Epithelial cell of prostate (primary cell): ENCODE results near the gene THADA.
"Not testable (repeated sequence)": the region's sequence is repeated elsewhere in the genome, so short reads cannot be mapped to it uniquely, and the experiment has no call there.

Experiments used
- DNase-seq: peaks from one replicate; pipeline ENCODE4 v3.0.0-alpha.2; 2011; ENCODE audit warnings: low read depth, low spot score
- H3K27ac ChIP-seq: fragments of 450-650 bp; 2 replicates; pipeline ENCODE4 v1.5.1; 2017; ENCODE audit warnings: mild to moderate bottlenecking

Gene THADA

DNA sequence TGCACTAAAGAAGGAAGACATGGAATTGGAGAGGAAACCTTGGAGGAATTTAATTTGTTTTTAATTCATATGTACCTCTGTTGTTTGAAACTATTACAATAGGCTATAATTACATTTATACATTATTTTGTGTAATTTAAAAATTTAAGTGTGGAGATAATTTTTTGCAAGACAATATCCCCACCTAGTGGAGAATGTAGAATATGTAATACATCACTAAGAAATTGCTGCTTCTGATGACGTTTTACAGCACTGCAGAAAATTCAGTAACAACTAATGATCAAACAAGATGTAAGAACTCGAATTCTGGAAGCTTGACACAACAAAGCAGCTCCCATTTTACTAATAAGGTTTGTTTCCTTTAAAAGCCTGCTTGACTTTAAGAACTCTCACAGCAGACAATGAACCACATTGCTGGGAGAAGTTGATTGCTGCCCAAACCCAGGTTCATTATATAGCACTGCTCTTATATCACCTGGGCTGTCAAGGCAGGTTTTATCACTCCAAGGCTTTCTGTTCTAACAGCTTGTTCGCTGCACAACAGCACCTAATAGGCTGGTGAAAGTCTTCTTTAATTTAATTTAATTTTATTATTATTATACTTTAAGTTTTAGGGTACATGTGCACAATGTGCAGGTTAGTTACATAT lies 53.4 kb downstream of the THADA start:
- H3K27ac ChIP-seq: peak overlapping the region; percentile 81
- DNase-seq: no peak

DNA sequence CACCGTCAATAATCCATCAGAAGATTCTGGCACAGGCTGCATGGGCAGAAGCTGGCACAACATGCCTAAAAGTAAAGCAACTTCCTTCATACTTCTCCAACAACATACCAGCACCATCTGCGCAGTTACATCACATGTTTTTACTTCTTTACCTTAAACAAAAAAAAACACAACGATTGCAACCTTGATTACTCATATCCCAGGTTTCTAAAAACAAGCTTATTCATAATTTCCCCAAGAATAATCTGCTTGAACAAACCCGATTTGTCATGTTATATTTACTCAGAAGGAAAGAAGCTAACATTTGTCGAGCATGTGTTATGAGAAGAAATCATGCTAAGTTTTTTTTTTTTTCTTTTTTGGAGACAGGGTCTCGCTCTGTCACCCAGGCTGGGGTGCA lies 54.7 kb downstream of the THADA start:
- peak overlapping the region; percentile 81 for H3K27ac ChIP-seq

DNA sequence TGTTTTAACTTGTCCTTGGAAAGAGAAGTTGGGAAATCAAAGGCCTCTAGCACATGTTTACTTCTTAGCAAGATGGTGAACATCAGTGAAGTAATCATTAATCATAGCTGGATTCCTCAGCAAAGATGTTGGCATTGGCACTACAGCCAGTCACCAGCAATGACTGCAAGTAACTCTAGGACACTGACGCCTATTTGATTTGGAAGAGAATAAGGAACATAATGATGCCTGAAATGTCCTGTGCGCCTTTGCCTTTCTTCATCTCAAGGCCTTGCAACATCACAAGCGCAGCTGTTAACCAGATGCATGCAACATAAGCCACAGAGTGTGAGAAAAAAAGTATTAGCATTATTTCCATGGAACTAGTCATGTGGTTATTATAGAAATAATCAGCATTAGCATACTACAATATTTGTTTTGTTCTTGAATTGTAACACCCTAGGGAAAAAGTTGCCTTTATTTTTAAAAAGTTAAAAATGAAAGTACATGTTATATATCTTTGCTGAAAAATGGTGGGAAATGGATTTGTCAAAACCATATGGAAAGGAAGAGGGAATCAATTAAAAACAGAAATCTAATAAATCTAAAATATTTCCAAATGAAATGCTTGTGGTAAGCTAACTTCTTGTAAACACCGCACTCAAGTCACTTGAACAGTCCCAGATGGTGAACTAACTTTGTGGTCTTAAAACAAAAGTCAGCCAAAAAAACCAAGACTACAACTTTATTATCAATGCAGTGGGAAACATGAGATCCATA lies 55.6 kb downstream of the THADA start:
- DNase-seq: peak; percentile 88
- peak overlapping the region; percentile 81 for H3K27ac ChIP-seq

More for the DNA sequence above, 54.7 kb downstream of the THADA start:
- peak; percentile 72 for DNase-seq

GRCh38 chr2:43539436-43539835 lies 56.4 kb downstream of the THADA start:
- H3K27ac ChIP-seq: peak overlapping the region; percentile 81
- no peak for DNase-seq

DNA sequence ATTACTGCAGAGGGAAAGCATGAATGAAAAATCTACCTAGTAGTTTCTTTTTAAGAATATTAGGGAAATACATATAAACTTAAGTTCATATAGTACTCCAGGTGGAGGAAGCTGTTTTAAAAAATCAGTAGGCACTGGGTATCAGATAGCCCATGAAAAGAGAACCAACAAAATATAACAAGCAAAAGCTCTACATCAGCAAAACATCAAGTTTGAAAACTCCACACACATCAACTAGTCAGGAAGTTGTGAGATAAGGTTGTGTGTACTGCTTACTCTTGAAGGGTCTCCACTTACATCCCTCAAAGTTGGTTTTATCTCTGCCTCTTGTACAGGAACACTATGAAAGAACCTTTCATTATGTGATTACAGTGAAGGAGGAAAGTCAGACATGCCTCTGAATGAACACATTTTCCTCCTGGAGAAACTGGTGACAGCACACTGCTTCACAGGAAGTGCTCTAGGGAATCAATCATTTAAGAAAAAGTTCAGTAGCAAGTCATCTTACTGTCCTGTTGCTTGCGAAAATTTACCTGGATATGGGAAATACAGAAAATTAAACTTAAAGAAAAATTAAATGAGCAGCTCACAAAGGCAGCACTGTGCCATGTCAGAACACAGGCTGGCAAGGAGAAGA lies 57.7 kb downstream of the THADA start:
- H3K27ac ChIP-seq: peak overlapping the region; percentile 81
- DNase-seq: no peak

DNA sequence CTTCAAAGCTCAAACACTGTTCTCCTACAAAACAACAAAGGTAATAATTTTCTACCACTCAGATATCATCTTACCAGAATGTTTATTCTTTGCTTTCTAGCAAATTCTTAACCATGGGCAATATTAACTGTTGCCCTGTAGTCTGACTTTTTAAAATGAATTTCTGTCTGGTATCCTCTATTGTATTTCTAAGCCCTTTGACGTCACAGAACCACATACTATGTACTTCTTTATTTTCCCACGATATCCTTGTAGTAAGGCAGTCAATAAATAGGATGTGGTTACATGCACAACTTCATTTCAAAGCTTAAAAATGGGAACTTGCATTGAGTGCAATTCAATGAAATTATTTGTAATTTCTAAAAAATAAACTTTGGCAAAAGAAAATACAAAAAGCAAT lies 58.7 kb downstream of the THADA start:
- no peak for DNase-seq
- no peak overlapping the region for H3K27ac ChIP-seq

DNA sequence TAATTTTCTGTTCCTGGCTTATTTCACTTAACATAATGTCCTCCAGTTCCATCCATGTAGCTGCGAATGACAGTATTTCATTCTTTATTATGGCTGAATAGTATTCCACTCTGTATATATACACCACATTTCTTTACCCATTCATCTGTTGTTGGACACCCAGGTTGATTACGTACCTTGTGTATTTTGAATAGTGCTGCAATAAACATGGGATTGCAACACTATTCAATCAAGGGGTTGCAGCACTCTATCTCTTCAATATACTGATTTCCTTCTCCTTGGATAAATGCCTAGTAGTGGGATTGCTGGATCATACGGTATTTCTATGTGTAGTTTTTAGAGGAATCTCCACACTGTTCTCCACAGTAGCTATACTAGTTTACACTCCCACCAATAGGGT lies 61.3 kb downstream of the THADA start:
- no peak overlapping the region for H3K27ac ChIP-seq
- DNase-seq: no peak

GRCh38 chr2:43532572-43532971 lies 63.3 kb downstream of the THADA start:
- not testable (repeated sequence) for DNase-seq

GRCh38 chr2:43531251-43531650 lies 64.6 kb downstream of the THADA start:
- H3K27ac ChIP-seq: no peak overlapping the region
- DNase-seq: no peak

More at GRCh38 chr2:43532572-43532971, 63.3 kb downstream of the THADA start:
- H3K27ac ChIP-seq: not testable (repeated sequence)

DNA sequence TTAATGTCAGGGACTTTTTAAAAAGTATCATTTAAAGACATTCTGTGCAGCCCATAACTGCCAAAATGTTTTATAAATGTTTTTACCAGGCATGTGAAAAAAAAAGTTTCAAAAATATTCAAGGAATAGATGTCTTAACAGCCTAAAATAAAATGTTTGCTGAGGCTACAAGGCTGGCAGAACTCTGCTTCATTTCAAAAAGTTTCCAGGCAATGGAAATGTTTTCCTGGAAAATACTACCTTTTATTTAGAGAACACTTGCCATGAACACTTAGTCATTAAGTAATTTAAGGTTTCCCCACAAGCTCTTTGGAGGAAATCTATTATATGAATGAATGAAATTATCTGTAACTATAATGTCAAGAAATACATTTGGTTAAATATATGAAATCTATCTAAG lies 68.8 kb downstream of the THADA start:
- no peak for DNase-seq
- H3K27ac ChIP-seq: no peak overlapping the region

DNA sequence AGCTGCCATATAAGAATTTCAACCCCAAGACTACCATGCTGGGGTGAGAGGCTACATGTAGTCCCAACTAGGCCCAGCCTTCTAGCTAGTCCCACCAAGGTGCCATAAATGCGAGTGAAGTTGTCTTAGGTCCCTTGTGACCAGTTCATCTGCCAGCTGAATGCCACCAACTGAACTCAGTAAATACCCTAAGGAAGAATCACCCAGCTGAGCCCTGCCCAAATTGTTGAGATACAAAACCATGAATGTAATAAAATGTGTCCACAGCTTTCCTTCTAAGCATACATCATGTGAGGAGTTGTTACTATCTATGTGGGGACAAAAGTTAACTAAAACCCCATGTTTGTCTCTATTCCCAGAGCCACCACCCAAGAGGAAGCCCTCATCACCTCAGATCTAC lies 70.3 kb downstream of the THADA start:
- DNase-seq: no peak
- H3K27ac ChIP-seq: no peak overlapping the region

DNA sequence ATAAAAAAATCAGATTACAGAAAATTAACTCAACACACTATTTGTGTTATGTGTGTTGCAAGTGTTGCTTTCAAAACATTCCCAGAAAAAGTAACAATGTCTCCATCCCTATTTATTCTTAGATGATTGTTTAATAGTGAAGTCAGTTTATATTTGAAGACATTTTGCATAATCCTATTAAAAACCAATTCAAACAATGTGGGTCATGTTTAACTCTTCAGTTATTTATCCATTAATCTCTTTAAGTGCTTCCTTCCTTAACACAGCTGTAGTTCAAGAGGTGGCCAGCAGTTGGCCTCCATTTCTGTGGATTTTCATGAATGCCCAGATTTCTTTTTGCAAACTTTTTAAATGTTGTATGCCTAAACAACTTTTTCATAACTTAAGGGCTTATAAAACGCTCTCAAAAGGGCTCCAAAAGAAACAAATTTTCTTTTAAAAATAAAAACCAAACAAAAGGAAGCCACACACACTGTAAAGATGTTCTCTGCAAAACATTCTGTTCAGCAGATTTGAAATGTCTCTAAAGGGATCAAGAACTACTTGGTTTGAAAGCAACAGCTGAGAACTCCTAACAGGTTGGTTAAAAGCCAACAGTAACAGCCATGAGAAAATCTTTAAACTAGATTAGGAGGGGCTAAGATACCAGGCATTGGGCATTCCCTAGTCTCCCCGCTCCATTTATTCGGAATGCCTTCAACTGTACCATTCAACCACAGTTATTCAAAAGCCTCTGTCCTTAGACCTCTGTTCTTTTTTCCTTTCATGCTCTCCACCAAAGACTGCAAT lies 71.5 kb downstream of the THADA start:
- H3K27ac ChIP-seq: no peak overlapping the region
- no peak for DNase-seq

- H3K27ac ChIP-seq: no peak overlapping the region
- no peak for DNase-seq
These were observed 73.7 kb downstream of the THADA start for GRCh38 chr2:43522177-43522576.

DNA sequence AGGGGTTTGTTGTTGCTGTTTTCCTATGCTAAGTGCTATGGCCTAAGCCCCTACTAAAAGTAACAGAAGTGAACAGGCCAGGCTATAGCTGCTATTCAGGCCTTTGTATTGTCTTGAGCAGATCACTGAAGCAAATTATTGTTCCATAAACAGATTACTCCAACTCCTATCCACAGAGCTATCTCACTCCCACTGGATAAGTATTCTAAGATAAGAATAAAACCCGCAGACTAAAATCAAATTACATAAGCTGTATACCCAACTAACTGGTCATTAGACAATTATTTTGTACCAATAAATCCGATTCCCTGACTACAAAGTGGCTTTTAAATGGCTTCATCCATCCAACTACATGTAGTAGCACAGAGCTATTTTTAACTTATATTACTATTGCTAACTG lies 74.3 kb downstream of the THADA start:
- DNase-seq: no peak
- no peak overlapping the region for H3K27ac ChIP-seq

- DNase-seq: no peak
- peak overlapping the region; percentile 81 for H3K27ac ChIP-seq
These were observed 74.9 kb downstream of the THADA start for GRCh38 chr2:43520919-43521318.

DNA sequence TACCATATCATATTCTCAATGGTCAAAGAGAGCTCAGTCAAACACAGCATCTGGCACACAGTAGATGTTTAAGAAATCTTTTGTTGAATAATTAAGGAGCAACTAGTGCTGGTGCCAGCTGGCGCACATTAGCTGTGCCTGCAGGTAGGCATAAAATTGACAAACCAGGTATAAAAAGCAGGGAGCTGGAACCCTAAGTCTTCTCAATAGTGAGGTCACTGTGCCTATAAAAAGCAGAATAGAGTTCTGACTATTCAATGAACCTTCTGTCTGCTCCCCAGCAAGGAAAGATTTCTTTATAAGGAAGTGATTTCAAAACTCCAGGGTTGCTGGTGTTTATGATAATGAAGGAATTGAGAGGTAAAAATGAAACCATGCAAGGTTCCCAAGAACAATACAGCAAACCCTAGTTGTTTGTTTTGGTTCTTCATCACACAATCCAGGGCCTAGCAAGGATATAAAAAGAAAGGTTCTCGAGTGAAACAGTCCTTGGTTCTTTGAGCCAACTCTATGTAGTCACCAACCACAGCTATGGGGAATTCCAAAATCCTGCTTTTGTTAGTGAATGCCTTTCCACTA lies 76.1 kb downstream of the THADA start:
- H3K27ac ChIP-seq: peak overlapping the region; percentile 81
- peak; percentile 89 for DNase-seq

DNA sequence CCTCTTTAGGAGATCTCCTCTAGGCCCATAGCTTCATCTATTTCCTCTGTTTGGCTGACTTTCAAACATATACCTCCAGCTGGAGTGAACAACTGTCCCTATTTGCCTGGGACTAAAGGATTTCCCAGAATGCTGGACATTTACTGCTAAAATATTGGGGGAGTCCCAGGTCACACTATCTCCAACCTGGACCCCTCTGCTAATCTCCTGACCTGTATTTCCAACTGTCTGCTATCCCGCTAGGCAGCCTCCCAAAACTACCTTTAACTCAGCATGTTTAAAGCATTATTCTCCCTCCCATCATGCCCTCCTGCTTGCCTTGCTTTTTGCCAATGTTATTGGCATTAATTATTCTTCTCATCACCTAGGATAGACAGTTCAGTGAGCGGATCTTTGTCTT lies 77.1 kb downstream of the THADA start:
- H3K27ac ChIP-seq: peak overlapping the region; percentile 81
- DNase-seq: no peak

- H3K27ac ChIP-seq: peak overlapping the region; percentile 81
- DNase-seq: no peak
These were observed 77.7 kb downstream of the THADA start for GRCh38 chr2:43518181-43518580.

- H3K27ac ChIP-seq: no peak overlapping the region
- no peak for DNase-seq
These were observed 79.9 kb downstream of the THADA start for GRCh38 chr2:43515807-43516497.

DNA sequence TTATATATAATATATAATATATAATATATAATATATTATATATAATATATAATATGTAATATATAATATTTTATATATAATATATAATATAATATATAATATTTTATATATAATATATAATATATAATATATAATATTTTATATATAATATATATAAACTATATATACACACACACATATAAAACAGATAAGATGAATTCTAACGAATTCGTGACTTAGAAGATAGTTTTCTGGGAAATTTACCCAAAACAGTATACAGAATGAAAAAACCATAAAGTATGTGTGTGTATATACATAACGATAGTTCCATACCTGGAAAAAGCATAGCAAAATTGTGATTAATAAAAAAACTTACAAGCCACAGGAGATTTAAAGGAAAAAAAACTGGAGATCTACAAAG lies 80.6 kb downstream of the THADA start:
- DNase-seq: no peak
- no peak overlapping the region for H3K27ac ChIP-seq
